Colon (tissue), 2 donors: ENCODE data around the gene TCTN2.

Experiments used
- FAIRE-seq: peaks from 2 replicates; lab custom pipeline; 2012; peaks lifted over from hg19 to GRCh38; lab: Jason Lieb, UNC
- donor health status: control.
- donor health status: control.

The TCTN2 gene

GRCh38 chr12:123741937-123742572 lies 71.1 kb downstream of the TCTN2 start:
- no peak for FAIRE-seq

GRCh38 chr12:123743002-123743401 lies 72.1 kb downstream of the TCTN2 start:
- no peak for FAIRE-seq

GRCh38 chr12:123744836-123745235 lies 73.9 kb downstream of the TCTN2 start:
- FAIRE-seq: no peak

- no peak for FAIRE-seq
Measured at GRCh38 chr12:123747309-123747708, 76.4 kb downstream of the TCTN2 start.

GRCh38 chr12:123748161-123748560 lies 77.2 kb downstream of the TCTN2 start:
- no peak for FAIRE-seq

GRCh38 chr12:123748661-123749060 lies 77.7 kb downstream of the TCTN2 start:
- no peak for FAIRE-seq

- no peak for FAIRE-seq
Measured at GRCh38 chr12:123749355-123749754, 78.4 kb downstream of the TCTN2 start.

- FAIRE-seq: no peak
Measured at GRCh38 chr12:123750159-123750656, 79.3 kb downstream of the TCTN2 start.

GRCh38 chr12:123752046-123752445 lies 81.1 kb downstream of the TCTN2 start:
- no peak for FAIRE-seq

- FAIRE-seq: no peak
Measured at GRCh38 chr12:123754041-123754772, 83.3 kb downstream of the TCTN2 start.

- FAIRE-seq: no peak
Measured at GRCh38 chr12:123757561-123757960, 86.6 kb downstream of the TCTN2 start.
